ENCODE results near the gene ZNF189.

- TF ChIP-seq JUN (IDR thresholded peaks at IDR 0.05), result no peak
- no peak for TF ChIP-seq NFE2L2 (conservative IDR thresholded peaks at IDR 0.05; ENCODE audit: low read length)
- TF ChIP-seq HOXA7 (CRISPR knock-in tag; IDR thresholded peaks at IDR 0.05), result no peak
- no peak for TF ChIP-seq GATA3 (IDR thresholded peaks at IDR 0.05; ENCODE audit: borderline replicate concordance)
- no peak for TF ChIP-seq CTCF (IDR thresholded peaks at IDR 0.05)
- no peak for TF ChIP-seq POLR2A (IDR thresholded peaks at IDR 0.05; ENCODE audit: low read length)
- TF ChIP-seq CHD2 (IDR thresholded peaks at IDR 0.05; ENCODE audit: low read length, partially characterized antibody), result no peak
- no peak for TF ChIP-seq BHLHE40 (IDR thresholded peaks at IDR 0.05; ENCODE audit: low read depth, low read length)
- no peak for TF ChIP-seq MAX (IDR thresholded peaks at IDR 0.05)
- TF ChIP-seq MYC (IDR thresholded peaks at IDR 0.05; ENCODE audit: borderline replicate concordance, low read length), result no peak
- TF ChIP-seq RFX5 (IDR thresholded peaks at IDR 0.05), result no peak
- no peak for TF ChIP-seq ZSCAN20 (CRISPR knock-in tag; IDR thresholded peaks at IDR 0.05)
Observed at GRCh38 chr9:101352892-101353463, 45.7 kb upstream of the ZNF189 start.

All from A549 (cell line).